GM18861 (cell line): ENCODE measurements around the gene PROKR1.
"Not testable (repeated sequence)": the region's sequence is repeated elsewhere in the genome, so short reads cannot be mapped to it uniquely, and the experiment has no call there.

ENCODE experiments used
- ATAC-seq: cut with Tn5 transposase; IDR thresholded peaks from one replicate; pipeline ENCODE4 v1.9.1; 2021; ENCODE audit not compliant: unreplicated experiment

PROKR1 gene

GRCh38 chr2:68643011-68643873 is at the start of gene PROKR1:
PROKR1 (plus strand) TSS chr2:68643579; CDS start chr2:68645822, 2,243 bp downstream.
- no peak for ATAC-seq

GRCh38 chr2:68594041-68594440 is 49.3 kb upstream of the PROKR1 start:
- ATAC-seq, result no peak

GRCh38 chr2:68594674-68595492 is 48.5 kb upstream of the PROKR1 start:
- ATAC-seq, result peak; percentile 70

- ATAC-seq, result not testable (repeated sequence)
Measured at GRCh38 chr2:68595493-68595785, 47.9 kb upstream of the PROKR1 start.

GRCh38 chr2:68600495-68600894 is 42.9 kb upstream of the PROKR1 start:
- ATAC-seq, result not testable (repeated sequence)

- no peak for ATAC-seq
Measured at GRCh38 chr2:68603059-68603458, 40.3 kb upstream of the PROKR1 start.

- ATAC-seq, result no peak
Measured at GRCh38 chr2:68604077-68604476, 39.3 kb upstream of the PROKR1 start.

GRCh38 chr2:68605939-68606338 is 37.4 kb upstream of the PROKR1 start:
- no peak for ATAC-seq

- ATAC-seq, result no peak
Measured at GRCh38 chr2:68606759-68607158, 36.6 kb upstream of the PROKR1 start.

- ATAC-seq, result no peak
Measured at GRCh38 chr2:68607837-68608236, 35.5 kb upstream of the PROKR1 start.

GRCh38 chr2:68612765-68613519 is 30.4 kb upstream of the PROKR1 start:
- no peak for ATAC-seq

- no peak for ATAC-seq
Measured at GRCh38 chr2:68620772-68621171, 22.6 kb upstream of the PROKR1 start.

- ATAC-seq, result no peak
Measured at GRCh38 chr2:68623820-68624219, 19.6 kb upstream of the PROKR1 start.

- ATAC-seq, result no peak
Measured at GRCh38 chr2:68627615-68628014, 15.8 kb upstream of the PROKR1 start.

- no peak for ATAC-seq
Measured at GRCh38 chr2:68632021-68632420, 11.4 kb upstream of the PROKR1 start.

- no peak for ATAC-seq
Measured at GRCh38 chr2:68637047-68637446, 6.3 kb upstream of the PROKR1 start.

GRCh38 chr2:68643874-68644485 is 601 bp downstream of the PROKR1 start:
- ATAC-seq, result no peak

- no peak for ATAC-seq
Measured at GRCh38 chr2:68645523-68645922, 2.1 kb downstream of the PROKR1 start.

- ATAC-seq, result no peak
Measured at GRCh38 chr2:68646303-68646702, 2.9 kb downstream of the PROKR1 start.

GRCh38 chr2:68650645-68651044 is 7.3 kb downstream of the PROKR1 start:
- ATAC-seq, result no peak

- no peak for ATAC-seq
Measured at GRCh38 chr2:68653034-68653433, 9.7 kb downstream of the PROKR1 start.
